ENCODE measurements around the gene GLB1L2.

DNA sequence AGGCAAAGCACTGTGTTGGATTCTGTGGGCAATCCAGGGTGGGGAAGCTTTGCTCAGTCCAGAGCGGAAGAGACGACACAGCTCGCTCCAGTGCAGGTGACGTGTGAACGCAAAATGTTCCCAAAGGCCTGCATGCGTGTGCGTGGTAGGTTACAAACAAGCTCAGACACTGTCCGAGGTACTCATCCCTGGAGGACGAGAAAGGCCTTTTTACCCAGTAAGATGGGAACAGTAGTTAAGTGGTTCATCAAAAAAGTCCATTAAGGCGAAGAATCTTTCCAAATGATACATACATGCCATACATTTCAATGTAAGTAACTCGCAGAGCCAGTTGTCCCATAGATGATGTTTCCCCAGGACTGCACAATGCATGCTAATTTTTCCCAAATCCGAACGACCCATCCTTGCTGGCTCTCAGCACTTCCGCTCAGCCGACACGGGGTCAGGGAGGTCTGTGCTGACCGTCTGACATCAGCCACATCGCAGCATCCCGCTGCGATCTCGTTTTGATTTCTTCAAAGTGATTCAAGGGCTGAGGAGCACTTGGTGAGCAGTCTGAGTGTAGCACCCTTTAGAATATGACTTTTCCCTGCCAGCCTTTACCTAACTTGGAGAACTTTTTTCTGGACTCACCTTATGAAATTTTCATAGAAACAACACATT, 61.3 kb downstream of the GLB1L2 start:
- TF ChIP-seq, protein P1, sequence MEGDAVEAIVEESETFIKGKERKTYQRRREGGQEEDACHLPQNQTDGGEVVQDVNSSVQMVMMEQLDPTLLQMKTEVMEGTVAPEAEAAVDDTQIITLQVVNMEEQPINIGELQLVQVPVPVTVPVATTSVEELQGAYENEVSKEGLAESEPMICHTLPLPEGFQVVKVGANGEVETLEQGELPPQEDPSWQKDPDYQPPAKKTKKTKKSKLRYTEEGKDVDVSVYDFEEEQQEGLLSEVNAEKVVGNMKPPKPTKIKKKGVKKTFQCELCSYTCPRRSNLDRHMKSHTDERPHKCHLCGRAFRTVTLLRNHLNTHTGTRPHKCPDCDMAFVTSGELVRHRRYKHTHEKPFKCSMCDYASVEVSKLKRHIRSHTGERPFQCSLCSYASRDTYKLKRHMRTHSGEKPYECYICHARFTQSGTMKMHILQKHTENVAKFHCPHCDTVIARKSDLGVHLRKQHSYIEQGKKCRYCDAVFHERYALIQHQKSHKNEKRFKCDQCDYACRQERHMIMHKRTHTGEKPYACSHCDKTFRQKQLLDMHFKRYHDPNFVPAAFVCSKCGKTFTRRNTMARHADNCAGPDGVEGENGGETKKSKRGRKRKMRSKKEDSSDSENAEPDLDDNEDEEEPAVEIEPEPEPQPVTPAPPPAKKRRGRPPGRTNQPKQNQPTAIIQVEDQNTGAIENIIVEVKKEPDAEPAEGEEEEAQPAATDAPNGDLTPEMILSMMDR (IDR thresholded peaks at IDR 0.05) = no peak
- TF ChIP-seq POLR2A (IDR thresholded peaks at IDR 0.05) = no peak

Measured in testis (tissue), 2 donors.